Lung (tissue), 12 donors: ENCODE results near the gene GATA1. TPM values are rescaled to one million over a fixed set of nuclear protein-coding genes. Genes with fewer than 3 reads are reported as not detected.

Source experiments
- ATAC-seq: fragments of 200-7000 bp; cut with Tn5 transposase; one replicate; pipeline ENCODE4 v1.9.1; 2020; ENCODE audit warnings: moderate number of reproducible peaks; ENCODE audit not compliant: insufficient read depth, low FRiP score
- DNase-seq, 3 donors: peaks; one replicate each; pipeline ENCODE4 v3.0.0-alpha.2; 2013 to 2017
- H3K27ac ChIP-seq, 2 donors: one replicate each; pipeline ENCODE4 v1.5.1; 2013; ENCODE audit warnings: mild to moderate bottlenecking in 2 of 2, moderate library complexity in 2 of 2, control low read depth in 1 of 2, inconsistent platforms in 1 of 2, low read depth in 1 of 2, low read length in 1 of 2
- H3K27me3 ChIP-seq, 3 donors: one replicate each; pipeline ENCODE4 v1.5.1; 2013; ENCODE audit warnings: low read length in 2 of 3; ENCODE audit not compliant: control insufficient read depth in 3 of 3, insufficient read depth in 3 of 3
- H3K36me3 ChIP-seq, 4 donors: one replicate each; pipeline ENCODE4 v1.5.1; 2013; ENCODE audit warnings: low read length in 4 of 4, mild to moderate bottlenecking in 1 of 4, moderate library complexity in 1 of 4; ENCODE audit not compliant: control insufficient read depth in 4 of 4, insufficient read depth in 4 of 4
- H3K4me1 ChIP-seq, 5 donors: one replicate each; pipeline ENCODE4 v1.5.1; 2013; ENCODE audit warnings: low read length in 5 of 5, mild to moderate bottlenecking in 2 of 5, moderate library complexity in 1 of 5; ENCODE audit not compliant: control insufficient read depth in 5 of 5, insufficient read depth in 5 of 5
- H3K4me3 ChIP-seq: one replicate; pipeline ENCODE4 v1.5.1; 2013; ENCODE audit warnings: mild to moderate bottlenecking, control low read depth, moderate library complexity
- H3K9ac ChIP-seq, 2 donors: one replicate each; pipeline ENCODE4 v1.5.1; 2013; ENCODE audit warnings: low read length in 2 of 2, control low read depth in 1 of 2; ENCODE audit not compliant: insufficient read depth in 1 of 2
- H3K9me3 ChIP-seq, 4 donors: one replicate each; pipeline ENCODE4 v1.5.1; 2013; ENCODE audit warnings: low read length in 3 of 4, mild to moderate bottlenecking in 1 of 4, moderate library complexity in 1 of 4; ENCODE audit not compliant: control insufficient read depth in 4 of 4, insufficient read depth in 3 of 4
- WGBS, 2 donors: extraction: QIAGEN DNeasy Blood & Tissue Kit; methylation state at CpG; one replicate each; pipeline ENCODE4 v1.1.7; 2013; 5-methylcytosine and 5-hydroxymethylcytosine counted together
- polyA plus RNA-seq, 2 donors: library from polyadenylated mRNA; stranded (reverse); fragments of 200-250 nt; gene quantifications; one replicate each; pipeline ENCODE4 v1.2.1, GENCODE V29; 2013
- total RNA-seq, 2 donors: library from RNA; depleted of rRNA in 1 of 2; stranded (reverse); fragments of >200 nt in 1 of 2; gene quantifications; one replicate each; pipeline ENCODE4 v1.2.1, GENCODE V29; 2014 to 2021
- TF ChIP-seq, protein P1 (sequence below): IDR thresholded peaks from 2 replicates; pipeline ENCODE4 v1.5.1; 2012; ENCODE audit warnings: mild to moderate bottlenecking; ENCODE audit errors: control extremely low read depth, extremely low read depth
- donor health status: control.
- donor health status: control.
- donor health status: Bipolar disorder and iron deficiency.
- donor health status: healthy.
- donor health status: DM: yes; HTN: yes; CAD: no.

The GATA1 gene
- total and polyA plus RNA-seq, 4 donors = 0.43 to 1.5 (median 0.90) TPM

DNA sequence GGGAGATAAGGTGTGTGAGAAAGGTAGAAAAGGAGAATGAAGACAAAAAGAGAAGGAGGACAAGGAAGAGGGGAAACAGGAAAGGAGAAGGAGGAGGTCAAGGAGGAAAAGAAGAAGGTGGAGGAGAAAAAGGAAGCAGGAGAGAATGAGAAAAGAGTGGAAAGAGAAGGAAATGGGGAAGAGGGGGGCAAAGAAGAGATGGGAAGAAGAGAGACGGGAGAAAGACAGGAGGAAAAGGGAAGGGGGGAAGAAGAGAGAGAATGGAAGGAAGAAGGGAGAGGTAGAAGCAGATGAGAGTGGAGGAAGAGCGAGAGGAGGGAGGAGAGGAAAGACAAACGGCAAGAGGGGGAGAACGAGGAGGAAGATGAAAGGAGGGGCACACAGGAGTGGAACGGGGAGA, 4.1 kb downstream of the GATA1 start:
- DNase-seq = no peak
- peaks cover 0 to 5% (median 0%) of the 10 kb centered on the region in 5 donors for H3K4me1 ChIP-seq
- TF ChIP-seq, protein P1, sequence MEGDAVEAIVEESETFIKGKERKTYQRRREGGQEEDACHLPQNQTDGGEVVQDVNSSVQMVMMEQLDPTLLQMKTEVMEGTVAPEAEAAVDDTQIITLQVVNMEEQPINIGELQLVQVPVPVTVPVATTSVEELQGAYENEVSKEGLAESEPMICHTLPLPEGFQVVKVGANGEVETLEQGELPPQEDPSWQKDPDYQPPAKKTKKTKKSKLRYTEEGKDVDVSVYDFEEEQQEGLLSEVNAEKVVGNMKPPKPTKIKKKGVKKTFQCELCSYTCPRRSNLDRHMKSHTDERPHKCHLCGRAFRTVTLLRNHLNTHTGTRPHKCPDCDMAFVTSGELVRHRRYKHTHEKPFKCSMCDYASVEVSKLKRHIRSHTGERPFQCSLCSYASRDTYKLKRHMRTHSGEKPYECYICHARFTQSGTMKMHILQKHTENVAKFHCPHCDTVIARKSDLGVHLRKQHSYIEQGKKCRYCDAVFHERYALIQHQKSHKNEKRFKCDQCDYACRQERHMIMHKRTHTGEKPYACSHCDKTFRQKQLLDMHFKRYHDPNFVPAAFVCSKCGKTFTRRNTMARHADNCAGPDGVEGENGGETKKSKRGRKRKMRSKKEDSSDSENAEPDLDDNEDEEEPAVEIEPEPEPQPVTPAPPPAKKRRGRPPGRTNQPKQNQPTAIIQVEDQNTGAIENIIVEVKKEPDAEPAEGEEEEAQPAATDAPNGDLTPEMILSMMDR = no peak
- ATAC-seq = no peak
- no peak overlapping the region for H3K27ac ChIP-seq
- peaks cover 0 to 3% (median 0%) of the 10 kb centered on the region in 4 donors for H3K9me3 ChIP-seq
- H3K9ac ChIP-seq = no peak overlapping the region
- WGBS, 2 donors = 63% methylated on average over 5 of the region's 5 CpGs
- no peak overlapping the region for H3K4me3 ChIP-seq
- H3K27me3 ChIP-seq = no peaks in the 10 kb centered on the region
- no peaks in the 10 kb centered on the region for H3K36me3 ChIP-seq

- Histone ChIP-seq H3K36me3 (no peaks in the 10 kb centered on the region), H3K9me3 (peaks cover 0 to 3% (median 0%) of the 10 kb centered on the region in 4 donors), H3K4me1 (peaks cover 0 to 5% (median 0%) of the 10 kb centered on the region in 5 donors), H3K27ac (no peak overlapping the region), H3K4me3 (no peak overlapping the region), H3K9ac (no peak overlapping the region), H3K27me3 (no peaks in the 10 kb centered on the region)
- TF ChIP-seq, protein P1 = no peak
- DNase-seq (no peak), ATAC-seq (no peak)
- 81 to 98% methylated on average over 10 to 11 of the region's 11 CpGs for WGBS, 2 donors
These were observed 4.9 kb downstream of the GATA1 start for GRCh38 chrX:48791063-48791820.

- no peaks in the 10 kb centered on the region for H3K27me3 ChIP-seq
- H3K4me1 ChIP-seq = peaks cover 0 to 5% (median 0%) of the 10 kb centered on the region in 5 donors
- 76 to 88% methylated on average over 2 to 7 of the region's 7 CpGs for WGBS, 2 donors
- H3K36me3 ChIP-seq = no peaks in the 10 kb centered on the region
- DNase-seq (no peak), ATAC-seq (no peak)
- TF ChIP-seq, protein P1 = no peak
- no peak overlapping the region for H3K27ac ChIP-seq
- no peak overlapping the region for H3K4me3 ChIP-seq
- peaks cover 0 to 3% (median 0%) of the 10 kb centered on the region in 4 donors for H3K9me3 ChIP-seq
- H3K9ac ChIP-seq = no peak overlapping the region
These were observed 5.8 kb downstream of the GATA1 start for GRCh38 chrX:48792219-48792618.
